HG02885 (cell line): ENCODE measurements around the gene RBM17.
"Not testable (repeated sequence)": the region's sequence is repeated elsewhere in the genome, so short reads cannot be mapped to it uniquely, and the experiment has no call there.

ENCODE experiments used
- ATAC-seq: cut with Tn5 transposase; IDR thresholded peaks from one replicate; pipeline ENCODE4 v1.9.1; 2021; ENCODE audit warnings: mild to moderate bottlenecking; ENCODE audit not compliant: unreplicated experiment, poor library complexity

Gene RBM17

DNA sequence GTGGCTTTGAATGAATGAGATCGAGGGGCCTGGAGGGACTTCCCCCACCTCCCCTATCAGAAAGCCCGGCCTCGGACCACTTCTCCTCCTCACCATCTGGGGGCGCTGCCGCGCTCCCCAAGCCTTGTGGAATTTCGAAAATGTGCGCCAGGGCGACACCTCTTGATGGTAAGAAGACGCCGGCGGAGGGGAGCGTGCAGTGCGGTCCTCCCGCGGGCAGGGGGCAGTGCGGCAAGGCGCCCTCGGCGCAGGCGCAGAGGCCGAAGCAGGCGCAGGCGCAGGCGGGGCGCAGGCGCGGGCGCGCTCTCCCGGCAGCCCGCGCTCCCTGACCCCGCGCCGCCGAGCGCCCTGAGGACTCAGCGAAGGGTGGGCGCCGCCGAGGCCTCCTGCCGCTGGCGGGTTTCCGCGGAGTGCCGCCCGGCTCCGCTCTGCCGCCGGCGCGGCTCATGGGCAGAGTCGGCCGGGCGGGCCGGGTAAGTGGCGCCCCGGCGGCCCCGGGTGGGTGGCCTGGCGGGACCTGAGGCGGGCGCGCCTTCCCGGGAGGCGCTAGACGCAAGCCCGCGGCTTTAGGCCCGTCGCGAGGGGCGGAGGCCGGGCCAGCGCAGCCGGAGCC, at the start of gene RBM17:
TSS of gene RBM17 (plus strand) at position 314 of the 613 bp plus-strand sequence. CDS start 8,032 bp downstream, outside the sequence.
- peak; percentile 84 for ATAC-seq

DNA sequence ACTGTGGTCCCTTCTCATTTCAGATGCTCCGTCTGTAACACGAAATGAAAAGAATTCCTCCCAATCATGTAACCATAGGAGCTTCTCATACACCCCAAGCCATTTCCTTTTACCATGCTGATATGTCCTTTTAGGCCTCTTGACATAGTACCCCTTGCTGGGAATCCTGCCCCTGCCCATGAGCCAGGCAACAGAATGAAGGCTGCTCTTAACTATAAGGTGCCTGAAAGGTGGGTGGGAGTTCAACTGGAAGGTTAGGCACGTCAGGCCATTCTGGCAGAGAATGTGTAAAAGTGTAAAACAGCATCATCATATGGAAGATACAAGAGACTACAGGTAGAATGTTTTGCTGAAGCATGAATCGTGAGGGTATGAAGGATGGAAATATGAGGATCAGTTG, 49.1 kb upstream of the RBM17 start:
- ATAC-seq: no peak

GRCh38 chr10:6040205-6040604, 48.6 kb upstream of the RBM17 start:
- no peak for ATAC-seq

DNA sequence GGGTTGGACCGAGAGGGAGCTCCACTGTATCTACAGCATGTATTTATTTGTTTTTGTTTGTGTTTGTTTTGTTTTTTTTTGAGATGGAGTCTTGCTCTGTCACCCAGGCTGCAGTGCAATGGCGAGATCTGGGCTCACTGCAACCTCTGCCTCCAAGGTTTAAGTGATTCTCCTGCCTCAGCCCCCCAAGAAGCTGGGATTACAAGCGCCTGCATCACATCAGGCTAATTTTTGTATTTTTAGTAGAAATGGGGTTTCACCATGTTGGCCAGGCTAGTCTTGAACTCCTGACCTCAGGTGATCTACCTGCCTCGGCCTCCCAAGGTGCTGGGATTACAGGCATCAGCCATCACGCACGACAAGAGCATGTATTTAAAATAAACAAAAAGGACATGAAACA, 45.5 kb upstream of the RBM17 start:
- not testable (repeated sequence) for ATAC-seq

DNA sequence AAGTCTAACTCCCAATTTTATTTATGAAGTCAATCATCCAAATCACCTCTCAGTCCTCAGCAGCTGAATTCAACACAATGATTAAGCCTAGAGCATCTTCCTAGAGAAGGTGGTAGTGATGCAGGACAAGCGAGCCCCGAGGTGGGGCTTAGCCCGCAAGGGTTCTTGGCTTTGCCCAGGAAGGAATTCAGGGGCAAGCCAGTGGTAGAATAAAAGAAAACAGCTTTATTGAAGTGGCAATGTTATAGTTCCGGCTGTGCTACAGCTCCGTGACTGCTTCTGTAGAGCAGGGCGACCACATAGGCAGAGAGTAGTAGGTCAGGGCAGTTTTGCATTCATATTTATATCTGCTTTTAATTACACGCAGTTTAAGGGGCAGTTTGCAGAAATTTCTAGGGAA, 44.8 kb upstream of the RBM17 start:
- no peak for ATAC-seq

DNA sequence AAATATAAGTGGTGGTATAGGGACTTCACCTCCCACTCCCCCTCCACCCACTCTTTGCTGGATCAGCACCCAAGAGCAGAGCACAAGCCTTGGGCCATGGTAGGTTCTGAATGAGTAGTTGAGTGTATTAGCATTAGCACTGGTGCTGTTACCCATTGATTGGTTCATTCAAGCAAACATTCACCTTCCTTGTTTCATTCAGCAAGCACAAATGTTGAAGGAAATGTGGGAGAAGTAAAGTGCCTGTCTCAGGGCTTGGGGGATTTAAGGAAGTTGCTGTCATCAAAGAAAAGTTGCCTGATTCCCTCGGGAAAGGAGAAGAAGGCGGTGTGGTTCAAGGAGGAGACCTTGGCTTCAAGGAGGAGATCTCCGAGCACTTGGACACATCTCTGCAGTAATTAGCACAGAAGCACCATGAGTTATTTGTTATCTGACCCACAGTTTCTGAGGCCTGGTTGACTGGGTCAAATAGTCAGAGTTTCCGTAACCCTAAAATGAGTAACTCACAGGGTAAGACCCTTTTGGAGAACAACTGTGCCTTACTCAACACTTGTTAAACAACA, 44.0 kb upstream of the RBM17 start:
- no peak for ATAC-seq

DNA sequence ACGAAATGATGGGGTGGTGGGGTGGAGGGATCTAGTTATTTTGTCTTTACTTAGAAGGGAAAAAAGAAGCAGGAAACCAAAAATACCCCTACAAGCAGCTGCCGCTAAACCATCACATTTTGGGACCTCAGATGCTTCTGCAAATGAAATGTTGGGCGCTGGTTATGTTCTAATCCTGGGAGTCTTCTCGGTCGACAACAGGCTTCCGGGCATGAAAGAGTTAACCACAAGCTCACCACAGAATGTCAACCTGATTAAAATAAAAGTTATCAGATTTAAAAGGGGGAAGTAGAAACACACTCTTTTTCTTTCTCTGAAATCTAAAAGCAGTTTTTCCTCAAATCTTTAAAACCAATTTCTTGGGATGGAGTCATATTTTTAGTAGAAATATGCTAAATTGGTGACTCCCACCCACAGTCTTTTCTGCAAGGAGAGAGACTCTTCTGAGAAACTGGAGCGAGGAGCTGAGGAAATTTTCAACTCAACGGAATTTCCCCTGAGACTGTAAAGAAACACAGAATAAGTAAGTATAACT, 43.5 kb upstream of the RBM17 start:
- ATAC-seq: no peak

- no peak for ATAC-seq
These were observed 42.7 kb upstream of the RBM17 start for GRCh38 chr10:6045878-6046772.

DNA sequence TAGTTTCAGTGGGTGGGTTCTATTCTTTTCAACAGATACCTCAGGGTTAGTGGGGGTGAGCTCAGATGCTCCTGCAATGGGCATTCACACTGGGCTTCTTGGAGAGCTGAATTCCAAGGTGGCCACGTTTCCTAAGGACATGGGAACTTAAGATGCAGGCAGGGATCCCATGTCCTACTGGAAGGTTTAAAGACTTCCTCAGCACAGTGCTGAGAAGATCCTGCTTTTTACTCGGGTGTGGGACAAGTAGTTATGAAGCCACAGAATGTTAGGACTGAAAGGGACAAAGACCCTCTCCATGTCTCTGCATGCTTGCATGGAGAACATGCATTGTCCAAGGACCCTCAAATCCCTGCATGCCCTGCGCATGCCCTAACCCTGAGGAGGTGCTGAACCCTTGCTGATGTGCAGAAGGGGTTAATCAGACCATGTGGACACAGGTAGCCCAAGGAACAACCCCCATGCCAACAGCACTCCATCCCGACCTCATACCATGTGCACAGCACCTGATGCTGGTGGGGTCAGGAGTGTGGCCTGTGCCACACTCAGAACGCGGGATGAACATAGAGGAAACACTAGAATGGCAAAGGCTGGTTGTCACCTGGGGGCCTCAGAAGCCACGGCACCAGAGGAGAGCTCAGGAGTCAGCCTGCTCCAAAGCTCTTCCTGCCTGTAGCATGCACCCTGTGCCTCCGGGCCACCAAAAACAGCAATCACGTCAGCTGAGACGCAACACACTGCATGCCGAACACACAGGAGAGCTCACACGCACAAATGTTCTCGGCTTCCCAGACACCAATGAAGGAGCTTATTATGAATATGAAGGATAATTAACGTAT, 41.8 kb upstream of the RBM17 start:
- no peak for ATAC-seq

DNA sequence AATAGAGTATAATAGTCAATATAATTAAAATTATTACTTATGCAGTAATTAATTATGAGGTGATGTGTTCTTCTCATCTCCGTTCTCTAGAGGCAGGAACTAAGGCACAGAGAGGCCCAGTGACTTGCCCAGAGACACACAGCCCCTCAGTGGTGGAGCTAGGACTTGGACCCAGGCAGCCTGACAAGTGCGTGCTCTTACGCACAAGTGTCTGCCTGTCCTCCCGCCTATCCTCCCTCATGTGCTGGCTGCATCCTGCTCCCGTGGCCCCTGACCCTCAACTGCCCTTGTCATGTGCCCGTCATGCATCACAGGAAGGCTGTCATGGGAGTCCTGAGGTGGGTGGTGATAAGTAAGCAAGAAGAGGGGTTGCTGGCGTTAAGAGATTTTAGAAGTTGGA, 41.0 kb upstream of the RBM17 start:
- no peak for ATAC-seq

DNA sequence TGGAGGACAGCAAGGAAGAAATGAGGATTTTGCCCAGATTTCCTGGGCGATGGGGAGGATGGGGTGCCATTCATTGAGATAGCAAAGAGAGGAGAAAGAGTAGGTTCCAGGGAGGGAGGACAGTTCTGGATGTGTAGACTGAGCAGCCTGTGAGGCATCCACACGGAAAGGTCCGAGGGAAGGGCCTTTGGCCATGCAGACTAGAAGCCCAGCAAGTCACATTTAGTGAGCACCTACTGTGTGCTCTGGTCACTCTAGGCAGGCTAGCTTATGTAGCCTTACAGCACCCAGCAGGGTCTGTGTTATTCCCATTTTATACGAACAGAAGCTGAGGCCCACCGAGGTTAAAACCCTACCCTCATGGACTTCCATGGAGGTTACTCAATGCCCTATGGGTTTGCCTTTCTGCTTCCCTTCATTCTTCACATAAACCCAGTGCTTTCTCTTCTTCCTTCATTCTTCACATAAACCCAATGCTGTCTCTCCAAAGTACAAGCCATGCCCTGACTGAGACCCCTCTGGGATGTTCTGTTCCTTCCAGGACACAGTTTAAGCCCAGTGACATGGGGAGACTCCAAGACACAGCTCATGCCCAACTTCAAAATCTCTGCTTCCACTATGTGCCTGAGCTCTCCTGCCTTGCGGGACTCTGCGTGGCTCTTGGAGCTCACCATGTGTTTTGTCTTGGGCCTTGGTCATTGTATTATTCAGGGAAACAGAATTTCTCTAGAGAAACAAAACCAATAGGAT, 40.4 kb upstream of the RBM17 start:
- no peak for ATAC-seq

DNA sequence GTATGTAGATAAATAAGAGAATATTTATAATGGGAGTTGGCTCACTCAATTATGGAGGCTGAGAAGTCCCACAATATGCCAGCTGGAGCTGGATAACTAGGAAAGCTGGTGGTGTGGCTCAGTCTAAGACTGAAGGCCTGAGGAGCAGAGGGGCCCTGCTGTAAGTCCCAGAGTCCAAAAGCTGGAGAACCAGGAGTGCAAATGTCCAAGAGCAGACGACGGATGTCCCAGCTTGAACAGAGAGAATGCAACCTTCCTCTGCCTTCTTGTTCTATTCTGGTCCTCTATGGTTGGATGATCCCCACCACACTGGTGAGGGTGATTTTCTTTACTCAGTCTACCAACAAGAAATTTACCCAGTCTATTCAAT, 39.8 kb upstream of the RBM17 start:
- ATAC-seq: no peak

DNA sequence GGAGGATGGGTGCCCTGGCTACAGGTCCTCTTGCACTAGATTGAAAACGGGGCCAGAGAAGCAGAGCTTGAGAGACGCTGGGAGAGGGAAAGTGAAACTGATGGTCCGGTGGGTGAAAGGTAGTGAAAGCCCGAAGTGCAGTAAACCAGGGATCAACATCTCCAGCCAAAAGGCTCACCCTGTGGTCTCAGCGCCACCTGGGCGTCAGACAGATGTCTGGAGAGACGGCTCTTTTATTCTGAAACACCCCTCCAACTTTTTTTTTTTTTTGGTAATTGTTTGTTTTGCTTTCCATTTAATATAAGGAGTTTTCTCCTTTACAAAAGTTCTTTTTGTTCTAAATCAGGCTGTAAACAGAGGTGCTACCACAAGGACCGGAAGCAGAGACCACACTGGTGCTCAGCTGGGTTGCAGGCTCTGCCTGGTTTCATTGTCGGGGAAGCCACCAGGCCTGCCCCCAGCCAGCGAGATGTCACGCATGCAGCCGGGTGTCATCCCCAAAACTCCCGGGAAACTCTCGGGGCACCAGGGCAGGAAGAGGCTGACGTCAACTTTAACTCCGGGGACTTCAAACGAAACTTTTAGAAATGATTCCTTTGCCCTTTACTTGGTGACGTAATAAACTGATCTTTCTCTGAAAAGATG, 37.9 kb upstream of the RBM17 start:
- peak; percentile 81 for ATAC-seq

DNA sequence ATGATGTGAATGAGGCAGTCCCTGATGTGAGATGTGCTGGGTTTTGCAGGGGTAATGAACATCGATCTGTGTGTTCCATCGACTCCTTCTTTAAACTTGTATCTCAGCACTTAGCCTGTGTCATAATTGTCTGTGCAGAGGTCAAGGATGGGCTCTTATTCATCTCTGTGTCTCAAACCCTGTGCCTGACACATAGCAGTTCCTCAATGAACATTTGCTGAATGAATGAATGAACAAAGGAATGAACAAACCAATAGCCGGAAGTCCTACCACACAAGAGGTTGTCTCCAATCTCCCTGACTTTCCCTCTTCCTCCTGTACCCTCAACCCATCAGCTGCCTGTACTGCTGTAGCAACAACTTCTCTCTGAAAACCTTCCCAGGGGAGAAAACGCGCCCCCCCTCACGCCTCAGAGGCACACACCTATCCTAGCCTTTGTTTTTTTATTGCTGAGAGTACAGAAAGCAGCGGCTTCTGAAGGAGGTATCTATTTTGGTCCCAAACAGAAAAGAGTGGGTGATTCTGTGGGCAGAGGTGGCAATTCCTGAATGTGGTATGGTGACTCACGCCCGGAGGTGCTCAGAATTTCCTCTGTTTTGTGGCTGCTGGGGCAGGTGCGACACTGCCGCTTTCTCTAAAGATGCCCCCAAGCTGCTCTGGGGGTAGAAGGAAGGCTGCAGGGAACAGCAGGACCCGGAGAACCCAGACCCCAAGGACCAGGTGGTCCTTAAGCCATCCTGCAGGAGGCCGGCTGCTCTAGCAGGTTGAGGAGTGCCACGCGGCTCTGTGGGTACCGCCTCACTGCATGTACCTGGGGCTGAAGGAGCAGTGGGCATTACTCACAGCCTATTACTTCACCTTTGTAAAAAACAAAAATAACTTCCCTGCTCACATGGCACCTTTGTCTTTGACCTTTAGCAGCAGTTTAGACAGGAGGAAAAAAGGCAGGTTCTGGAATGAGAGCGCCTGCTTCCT, 36.3 kb upstream of the RBM17 start:
- ATAC-seq: peak; percentile 26

DNA sequence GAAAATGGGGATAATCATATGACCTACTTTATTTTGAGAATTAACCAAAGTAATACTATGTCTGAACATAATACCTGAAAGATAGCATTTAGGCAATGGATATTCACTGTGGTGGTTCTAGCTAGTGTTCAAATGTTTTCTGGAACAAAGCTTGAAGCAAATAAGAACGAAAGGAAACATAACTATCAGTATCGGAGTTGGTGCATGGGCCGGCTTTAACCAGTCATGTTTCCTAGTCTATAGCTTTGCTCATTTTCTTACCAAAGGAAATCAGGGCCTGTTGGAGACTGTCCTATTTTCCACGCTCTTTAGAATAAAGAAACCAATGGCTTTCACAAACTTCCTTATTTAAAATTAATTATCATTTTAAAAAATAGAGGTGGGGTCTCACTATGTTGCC, 35.5 kb upstream of the RBM17 start:
- no peak for ATAC-seq

DNA sequence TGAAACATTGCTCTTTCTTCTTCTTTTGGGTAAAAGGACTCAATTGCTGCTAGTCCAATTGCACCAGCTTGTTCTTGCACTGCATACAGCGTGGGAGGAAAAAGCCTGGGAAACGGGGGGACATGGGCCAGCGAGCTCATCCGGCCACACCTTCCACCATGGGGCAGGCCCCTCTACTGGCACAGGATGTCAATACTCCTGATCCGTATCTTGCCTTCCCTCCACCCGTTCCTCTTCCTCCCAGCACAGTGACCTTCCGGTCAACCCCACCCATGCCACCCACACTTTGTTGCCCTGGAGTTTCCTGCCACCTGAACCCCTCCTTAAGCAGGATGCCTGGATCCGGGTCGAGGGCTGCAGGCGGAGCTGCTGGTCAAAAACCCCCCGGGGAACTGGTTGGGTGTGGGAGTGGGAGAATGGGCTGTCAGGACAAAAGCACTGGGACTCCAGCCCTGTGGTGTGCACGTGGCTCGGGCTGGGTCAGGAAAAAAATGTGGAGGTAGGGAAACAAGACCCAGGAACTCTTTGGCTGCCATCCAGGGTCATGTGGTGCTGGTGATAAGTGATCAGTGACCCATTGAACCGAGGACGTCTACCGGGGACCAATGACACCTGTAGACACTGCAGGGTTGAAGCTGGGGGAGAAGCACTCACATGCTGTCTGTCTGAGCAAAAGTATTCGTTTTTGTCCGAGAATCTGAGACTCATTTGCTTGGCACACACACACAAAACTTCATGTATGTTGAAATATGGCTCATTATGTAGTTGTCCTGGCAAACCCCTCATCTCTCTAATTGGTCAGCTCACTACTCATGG, 34.8 kb upstream of the RBM17 start:
- ATAC-seq: no peak

GRCh38 chr10:6054884-6055283, 34.0 kb upstream of the RBM17 start:
- no peak for ATAC-seq
